Subcutaneous abdominal adipose tissue (tissue), 5 donors: ENCODE measurements around the gene RSPH9.

ENCODE experiments used
- H3K27ac ChIP-seq: one replicate; pipeline ENCODE4 v1.7.0; 2013; ENCODE audit warnings: low read depth, mild to moderate bottlenecking, inconsistent platforms, low read length, moderate library complexity
- H3K27me3 ChIP-seq, 5 donors: one replicate each; pipeline ENCODE4 v1.7.0; 2013; ENCODE audit warnings: low read length in 5 of 5, inconsistent platforms in 1 of 5; ENCODE audit not compliant: control insufficient read depth in 5 of 5, insufficient read depth in 4 of 5
- H3K36me3 ChIP-seq, 5 donors: one replicate each; pipeline ENCODE4 v1.7.0; 2013; ENCODE audit warnings: low read length in 5 of 5; ENCODE audit not compliant: control insufficient read depth in 5 of 5, insufficient read depth in 5 of 5
- H3K4me1 ChIP-seq, 5 donors: one replicate each; pipeline ENCODE4 v1.7.0; 2013; ENCODE audit warnings: low read length in 5 of 5, mild to moderate bottlenecking in 3 of 5, moderate library complexity in 1 of 5; ENCODE audit not compliant: control insufficient read depth in 5 of 5, insufficient read depth in 5 of 5
- H3K4me3 ChIP-seq, 5 donors: one replicate each; pipeline ENCODE4 v1.7.0; 2013; ENCODE audit warnings: low read length in 5 of 5, low read depth in 1 of 5
- H3K9ac ChIP-seq, 5 donors: one replicate each; pipeline ENCODE4 v1.7.0; 2013; ENCODE audit warnings: low read length in 5 of 5, mild to moderate bottlenecking in 4 of 5, moderate library complexity in 3 of 5
- H3K9me3 ChIP-seq, 5 donors: one replicate each; pipeline ENCODE4 v1.7.0; 2013; ENCODE audit warnings: low read length in 5 of 5; ENCODE audit not compliant: control insufficient read depth in 5 of 5
- donor health status: healthy.
- donor health status: healthy.
- donor health status: healthy.
- donor health status: healthy.
- donor health status: healthy.

Gene RSPH9

DNA sequence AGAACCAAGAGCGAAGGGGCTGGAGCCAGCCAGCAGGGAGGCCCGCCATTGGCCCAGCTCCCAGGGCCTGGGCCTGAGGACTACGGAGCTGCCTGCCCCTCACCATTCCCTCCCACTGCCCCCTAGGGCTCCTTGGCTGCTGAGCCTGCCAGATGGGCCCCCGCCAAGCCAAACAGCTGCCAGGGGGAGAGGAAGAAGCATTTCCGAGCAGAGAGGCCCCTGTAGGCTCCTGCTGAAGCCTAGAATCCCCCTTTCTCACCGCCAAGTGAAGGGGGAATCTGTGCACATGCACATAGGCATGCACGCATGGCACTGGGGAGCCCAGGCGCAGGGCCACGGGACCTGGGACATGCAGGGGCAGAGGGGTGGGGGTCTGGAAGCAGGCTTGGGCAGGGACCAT is 71.3 kb downstream of the RSPH9 start:
- Histone ChIP-seq H3K9ac (no peak overlapping the region), H3K4me3 (no peak overlapping the region), H3K4me1 (peaks cover 9 to 37% (median 18%) of the 10 kb centered on the region in 5 donors), H3K9me3 (no peaks in the 10 kb centered on the region), H3K36me3 (no peaks in the 10 kb centered on the region), H3K27me3 (peaks cover 0 to 25% (median 7%) of the 10 kb centered on the region in 5 donors), H3K27ac (no peak overlapping the region)

GRCh38 chr6:43717389-43717788 is 72.6 kb downstream of the RSPH9 start:
- H3K27me3 ChIP-seq = peaks cover 0 to 19% (median 7%) of the 10 kb centered on the region in 5 donors
- H3K4me3 ChIP-seq = no peak overlapping the region
- no peak overlapping the region for H3K27ac ChIP-seq
- H3K9me3 ChIP-seq = no peaks in the 10 kb centered on the region
- no peak overlapping the region for H3K9ac ChIP-seq
- no peaks in the 10 kb centered on the region for H3K36me3 ChIP-seq
- H3K4me1 ChIP-seq = peaks cover 9 to 37% (median 21%) of the 10 kb centered on the region in 5 donors

DNA sequence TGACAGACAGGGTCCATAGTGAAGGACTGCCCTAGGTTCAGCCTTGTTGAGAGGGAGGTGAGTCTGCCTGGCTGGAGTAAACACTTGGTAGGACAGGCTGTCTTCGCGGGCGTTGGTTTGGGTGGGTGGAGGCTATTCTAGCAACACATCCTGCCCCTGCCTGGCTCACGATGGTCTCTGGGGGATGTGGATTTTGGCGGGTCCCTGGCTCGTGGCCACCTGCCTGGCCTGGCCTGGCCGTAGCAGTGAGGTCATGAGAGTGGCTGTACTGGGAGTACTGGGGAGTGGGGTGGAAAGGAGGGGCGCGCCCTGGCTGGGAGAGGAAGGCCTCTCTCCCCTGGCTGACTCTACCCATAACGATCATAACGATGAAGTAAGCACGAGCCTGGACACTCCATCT is 73.0 kb downstream of the RSPH9 start:
- H3K4me1 ChIP-seq = peaks cover 9 to 37% (median 21%) of the 10 kb centered on the region in 5 donors

GRCh38 chr6:43718387-43719105 is 73.7 kb downstream of the RSPH9 start:
- Histone ChIP-seq H3K27me3 (peaks cover 0 to 17% (median 5%) of the 10 kb centered on the region in 5 donors), H3K4me1 (peaks cover 9 to 37% (median 21%) of the 10 kb centered on the region in 5 donors), H3K36me3 (no peaks in the 10 kb centered on the region), H3K9ac (no peak overlapping the region), H3K27ac (no peak overlapping the region), H3K9me3 (no peaks in the 10 kb centered on the region), H3K4me3 (no peak overlapping the region)

More for the DNA sequence above, 73.0 kb downstream of the RSPH9 start:
- Histone ChIP-seq H3K9ac (no peak overlapping the region), H3K36me3 (no peaks in the 10 kb centered on the region), H3K9me3 (no peaks in the 10 kb centered on the region), H3K27me3 (peaks cover 0 to 17% (median 6%) of the 10 kb centered on the region in 5 donors), H3K27ac (no peak overlapping the region), H3K4me3 (no peak overlapping the region)

- Histone ChIP-seq H3K27ac (no peak overlapping the region), H3K4me1 (peaks cover 10 to 44% (median 29%) of the 10 kb centered on the region in 5 donors), H3K27me3 (peaks cover 0 to 17% (median 5%) of the 10 kb centered on the region in 5 donors), H3K36me3 (no peaks in the 10 kb centered on the region), H3K9ac (no peak overlapping the region), H3K4me3 (no peak overlapping the region), H3K9me3 (no peaks in the 10 kb centered on the region)
These were observed 74.7 kb downstream of the RSPH9 start for GRCh38 chr6:43719511-43719910.

DNA sequence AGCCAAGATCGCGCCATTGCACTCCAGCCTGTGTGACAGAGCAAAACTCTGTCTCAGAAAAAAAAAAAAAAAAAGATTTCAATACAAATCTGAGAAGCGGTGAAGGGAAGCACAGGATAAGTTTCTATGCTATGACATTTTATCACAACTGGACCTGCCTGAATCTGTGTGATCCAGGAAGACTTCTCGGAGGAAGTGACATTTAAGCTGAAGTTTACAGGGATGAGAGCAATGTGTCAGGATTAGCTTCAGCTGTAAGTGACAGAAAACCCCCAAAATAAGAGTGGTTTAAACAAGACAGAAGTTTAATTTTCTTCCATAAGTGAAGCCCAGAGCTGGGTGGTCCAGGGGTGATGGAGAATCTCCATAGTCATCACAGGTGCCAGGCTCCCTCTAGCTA is 76.2 kb downstream of the RSPH9 start:
- peaks cover 0 to 11% (median 3%) of the 10 kb centered on the region in 5 donors for H3K27me3 ChIP-seq
- H3K27ac ChIP-seq = no peak overlapping the region
- H3K36me3 ChIP-seq = no peaks in the 10 kb centered on the region
- H3K9me3 ChIP-seq = no peaks in the 10 kb centered on the region
- H3K4me1 ChIP-seq = peaks cover 8 to 48% (median 34%) of the 10 kb centered on the region in 5 donors
- no peak overlapping the region for H3K9ac ChIP-seq
- H3K4me3 ChIP-seq = no peak overlapping the region
